K562 (cell line): ENCODE results near the gene PRKCSH. TPM values are rescaled to one million over a fixed set of nuclear protein-coding genes. Genes with fewer than 3 reads are reported as not detected.
A peak's percentile ranks its signal among the peaks of the same experiment; 100 is the strongest.

Experiments used
- ATAC-seq: fragments of 200-7000 bp; cut with Tn5 transposase; 3 replicates; pipeline ENCODE4 v1.9.1; 2020; ENCODE audit warnings: moderate library complexity
- BruUV-seq: library from RNA; stranded (reverse); fragments of 400-500 nt; replicated peaks from 2 replicates; lab custom pipeline; 2021; lab: Mats Ljungman, UMichigan
- CTCF ChIA-PET: fragments of 300-600 bp; formaldehyde crosslinking; extraction: SDS; loops from one replicate; lab custom pipeline; 2021; ENCODE audit warnings: low intra/inter-chr PET ratio; lab: Yijun Ruan, JAX
- POLR2A ChIA-PET: fragments of 300-600, 350-650 bp; sonication (Branson Sonifier 250); formaldehyde crosslinking; extraction: SDS; loops from one replicate; lab custom pipeline; 2021; ENCODE audit warnings: antibody characterized with exemption, inconsistent platforms; lab: Yijun Ruan, JAX
- DNase-seq, 4 experiments: peaks; one replicate each; pipeline versions ENCODE4 v3.0.0 to v3.0.0-alpha.2; 2011 to 2018; ENCODE audit warnings: low spot score in 3 of 4, mixed read lengths in 3 of 4; ENCODE audit errors: extremely low read depth in 1 of 4
- FAIRE-seq: peaks from 2 replicates; lab custom pipeline; 2011; peaks lifted over from hg19 to GRCh38; lab: Jason Lieb, UNC
- H2AFZ ChIP-seq: 2 replicates; pipeline ENCODE4 v1.6.0; 2011; ENCODE audit warnings: low read depth, low read length, control low read depth, inconsistent platforms
- H3K27ac ChIP-seq: fragments of 200-600 bp; 3 replicates; pipeline ENCODE4 v1.8.0; 2011; ENCODE audit warnings: low read depth, mild to moderate bottlenecking, control low read depth, inconsistent platforms, low read length, moderate library complexity, mixed read lengths; ENCODE audit errors: extremely low read depth
- H3K27me3 ChIP-seq, 2 experiments: fragments of 300-600 bp in 1 of 2; 2 replicates in 1 of 2; 3 replicates in 1 of 2; pipeline versions ENCODE4 v1.6.0 to v1.8.0; 2011; ENCODE audit warnings: inconsistent platforms in 2 of 2, low read length in 2 of 2, mild to moderate bottlenecking in 1 of 2, mixed read lengths in 1 of 2, moderate library complexity in 1 of 2; ENCODE audit not compliant: control insufficient read depth in 2 of 2, insufficient read depth in 2 of 2
- H3K36me3 ChIP-seq: fragments of 300-600 bp; 3 replicates; pipeline ENCODE4 v1.8.0; 2011; ENCODE audit warnings: mild to moderate bottlenecking, low read length, inconsistent platforms; ENCODE audit not compliant: control insufficient read depth, insufficient read depth
- H3K4me1 ChIP-seq, 2 experiments: fragments of 200-600 bp in 1 of 2; replicated peaks in 1 of 2; 2 replicates in 1 of 2; 3 replicates in 1 of 2; pipeline versions ENCODE4 v1.5.1 to v1.8.0; 2011; ENCODE audit warnings: inconsistent platforms in 2 of 2, low read length in 2 of 2, mild to moderate bottlenecking in 1 of 2, mixed read lengths in 1 of 2, moderate library complexity in 1 of 2; ENCODE audit not compliant: control insufficient read depth in 2 of 2, insufficient read depth in 2 of 2
- H3K4me2 ChIP-seq: 2 replicates; pipeline ENCODE4 v1.6.1; 2011; ENCODE audit warnings: low read length, control low read depth, inconsistent platforms, mixed read lengths; ENCODE audit not compliant: insufficient read depth
- H3K4me3 ChIP-seq: fragments of 200-600 bp; sonication (generic), shearing (Covaris generic); 2 replicates; pipeline ENCODE4 v1.5.1; 2016; ENCODE audit warnings: control low read depth, inconsistent platforms
- H3K79me2 ChIP-seq: fragments of 200-600 bp; 3 replicates; pipeline ENCODE4 v1.8.0; 2011; ENCODE audit warnings: low read length, inconsistent platforms; ENCODE audit not compliant: control insufficient read depth, insufficient read depth
- H3K9ac ChIP-seq, 2 experiments: 2 replicates each; pipeline versions ENCODE4 v1.6.0 to v1.6.1; 2011; ENCODE audit warnings: low read depth in 2 of 2, low read length in 2 of 2, control low read depth in 1 of 2, inconsistent platforms in 1 of 2, mild to moderate bottlenecking in 1 of 2, mixed read lengths in 1 of 2; ENCODE audit not compliant: insufficient read depth in 1 of 2
- H3K9me1 ChIP-seq: one replicate; pipeline ENCODE4 v1.6.0; 2011; ENCODE audit warnings: inconsistent platforms, mild to moderate bottlenecking, low read length, moderate library complexity; ENCODE audit not compliant: control insufficient read depth, insufficient read depth
- H3K9me3 ChIP-seq: replicated peaks from 2 replicates; pipeline ENCODE4 v1.5.1; 2011; ENCODE audit warnings: low read depth, low read length, inconsistent platforms; ENCODE audit not compliant: control insufficient read depth, insufficient read depth
- H4K20me1 ChIP-seq: replicated peaks from 2 replicates; pipeline ENCODE4 v1.6.1; 2011; ENCODE audit warnings: low read length, inconsistent platforms, mixed read lengths; ENCODE audit not compliant: control insufficient read depth, insufficient read depth
- ARID1B ChIP-seq: fragments of 450-650 bp; IDR thresholded peaks from 2 replicates; pipeline ENCODE4 v1.6.1; 2016; ENCODE audit warnings: antibody characterized with exemption, mild to moderate bottlenecking, inconsistent platforms
- CHAMP1 ChIP-seq: fragments of 450-650 bp; IDR thresholded peaks from 2 replicates; pipeline ENCODE4 v1.6.1; 2016; ENCODE audit warnings: mild to moderate bottlenecking
- ETV1 ChIP-seq: fragments of 450-650 bp; conservative IDR thresholded peaks from 2 replicates; pipeline ENCODE4 v1.6.1; 2016; ENCODE audit warnings: missing genetic modification characterization, control low read depth, low read depth, missing compliant biosample characterization
- GATA2 ChIP-seq: sonication (generic); formaldehyde crosslinking; IDR thresholded peaks from 2 replicates; pipeline ENCODE4 v1.4.0; 2020; ENCODE audit warnings: mild to moderate bottlenecking, missing genetic modification reagents
- NR2C1 ChIP-seq, 2 experiments: fragments of 450-650 bp; IDR thresholded peaks; 2 replicates each; pipeline ENCODE4 v1.6.1; 2017; ENCODE audit warnings: mild to moderate bottlenecking in 2 of 2, antibody characterized with exemption in 1 of 2, inconsistent platforms in 1 of 2, missing compliant biosample characterization in 1 of 2, missing genetic modification characterization in 1 of 2
- PHF21A ChIP-seq: fragments of 450-650 bp; IDR thresholded peaks from 2 replicates; pipeline ENCODE4 v1.6.1; 2017; ENCODE audit warnings: low read depth, borderline replicate concordance
- PTBP1 ChIP-seq: fragments of 200-400 bp; formaldehyde crosslinking; IDR thresholded peaks from 2 replicates; pipeline ENCODE4 v1.6.1; 2017; ENCODE audit warnings: low read depth, low read length
- RCOR1 ChIP-seq, 2 experiments: IDR thresholded peaks; 2 replicates each; pipeline ENCODE4 v1.6.1; 2012; ENCODE audit warnings: low read depth in 2 of 2, low read length in 2 of 2, borderline replicate concordance in 1 of 2, improper control_type of control experiment in 1 of 2
- SMAD4 ChIP-seq: fragments of 250-450 bp; sonication (Bioruptor Pico); conservative IDR thresholded peaks from 2 replicates; pipeline ENCODE4 v1.8.0; 2021; ENCODE audit warnings: inconsistent platforms, mild to moderate bottlenecking, moderate library complexity
- SMARCE1 ChIP-seq: fragments of 450-650 bp; IDR thresholded peaks from 2 replicates; pipeline ENCODE4 v1.7.1; 2016; ENCODE audit warnings: mild to moderate bottlenecking
- TCF3 ChIP-seq: sonication (generic); formaldehyde crosslinking; IDR thresholded peaks from 2 replicates; pipeline ENCODE4 v1.4.0; 2020; ENCODE audit warnings: mild to moderate bottlenecking, missing genetic modification reagents
- ZFP1 ChIP-seq: fragments of 450-650 bp; formaldehyde crosslinking; IDR thresholded peaks from 2 replicates; pipeline ENCODE4 v1.4.0; 2020; ENCODE audit warnings: mild to moderate bottlenecking, mixed read lengths
- ZFX ChIP-seq: sonication (generic); formaldehyde crosslinking; IDR thresholded peaks from 2 replicates; pipeline ENCODE4 v1.8.0; 2022; ENCODE audit warnings: mild to moderate bottlenecking, missing genetic modification reagents, moderate library complexity
- ZNF408 ChIP-seq: fragments of 250-450 bp; sonication (Bioruptor Pico); IDR thresholded peaks from 2 replicates; pipeline ENCODE4 v1.4.0; 2020; ENCODE audit warnings: low read depth, mild to moderate bottlenecking, moderate library complexity
- ZNF639 ChIP-seq, 2 experiments: fragments of 200-800 bp in 1 of 2; sonication (Bioruptor generic) in 1 of 2; sonication (generic) in 1 of 2; formaldehyde crosslinking in 1 of 2; IDR thresholded peaks in 1 of 2; conservative IDR thresholded peaks in 1 of 2; 2 replicates each; pipeline versions ENCODE4 v1.5.0 to v1.6.1; 2016 to 2020; ENCODE audit warnings: missing compliant biosample characterization in 1 of 2, missing genetic modification characterization in 1 of 2, missing genetic modification reagents in 1 of 2
- ZNF699 ChIP-seq: fragments of 250-450 bp; sonication (Bioruptor Pico); IDR thresholded peaks from 2 replicates; pipeline ENCODE4 v1.8.0; 2021; ENCODE audit warnings: mild to moderate bottlenecking, moderate library complexity; ENCODE audit not compliant: insufficient replicate concordance
- WGBS: fragments of 100-300 bp; shearing (Covaris generic); methylation state at CpG from one replicate; pipeline ENCODE4 v1.1.6; 2016; ENCODE audit warnings: low coverage, mixed read lengths; ENCODE audit not compliant: insufficient coverage; ENCODE audit errors: missing lambda C conversion rate; 5-methylcytosine and 5-hydroxymethylcytosine counted together
- in situ Hi-C: fragments of 300-500 bp; cut with MboI; formaldehyde crosslinking; loops from 4 replicates; pipeline ENCODE4 v1.15.0; 2018; ENCODE audit warnings: inconsistent platforms, mixed read lengths
- intact Hi-C: fragments of 100-400 bp; cut with micrococcal nuclease; formaldehyde crosslinking; loops from 2 replicates; pipeline ENCODE4 v1.14.2; 2022
- polyA plus RNA-seq, 8 experiments: library from polyadenylated mRNA; depleted of rRNA in 4 of 8; stranded (reverse) in 5 of 8; unstranded in 3 of 8; fragments of >200 nt; fragmentation: Nextera tagmentation in 2 of 8; fragmentation: Illumina TruSeq in 1 of 8; extraction: Ambion mirVana in 2 of 8; extraction: Trizol in 1 of 8; gene quantifications; 2 replicates each; pipeline versions ENCODE4 v1.2.1 to v1.2.3, GENCODE V29; 2011 to 2014; ENCODE audit warnings: inconsistent platforms in 1 of 8, missing spikeins in 1 of 8
- total RNA-seq, 7 experiments: library from RNA; depleted of rRNA in 6 of 7; stranded (reverse); fragments of >200 nt in 6 of 7; fragmentation: Illumina TruSeq in 2 of 7; extraction: Trizol in 2 of 7; gene quantifications; 2 replicates each; pipeline versions ENCODE4 v1.2.1 to v1.2.3, GENCODE V29; 2011 to 2021; ENCODE audit warnings: low replicate concordance in 1 of 7

Gene PRKCSH
- total and polyA plus RNA-seq, 9 of the 15 experiments (the other 6 are each of a cell fraction or from before 2014, with no cell fraction given): 2.3 to 297 (median 48.1) TPM

DNA sequence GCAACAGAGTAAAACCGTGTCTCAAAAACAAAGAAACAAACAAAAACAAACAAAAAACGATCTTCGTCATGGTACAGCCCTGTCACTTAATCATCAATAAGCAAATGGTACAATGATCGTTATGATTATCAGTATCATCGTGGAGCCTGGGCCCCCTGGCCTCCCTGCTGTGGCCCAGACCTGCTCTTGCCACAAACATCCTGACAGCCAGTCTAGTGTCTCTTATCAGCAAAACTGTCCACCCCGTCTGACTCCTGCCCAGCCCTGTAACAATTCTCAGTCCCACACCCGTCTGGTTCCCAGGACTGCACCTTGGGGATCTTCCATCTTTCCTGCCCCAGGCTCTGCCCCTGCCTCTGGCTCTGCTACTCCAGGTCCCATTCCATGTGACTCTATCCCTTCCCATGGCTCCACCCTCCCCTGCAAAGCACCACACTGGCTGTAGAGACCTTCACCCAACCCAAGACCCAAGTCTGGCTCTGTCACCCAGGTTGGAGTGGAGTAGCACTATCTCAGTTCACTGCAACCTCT, 64.5 kb downstream of the PRKCSH start:
- FAIRE-seq: peak; percentile 64
- POLR2A ChIA-PET: interaction anchor here (0.6 kb wide), 1 partner anchor 112 kb away, joined by 3 read pairs; no protein-coding TSS in a partner anchor
- TF ChIP-seq ZNF408 (no peak), SMARCE1 (0 out of 2 replicates have a peak, but pooled peaks have one; percentile 21), RCOR1 (IDR thresholded peaks at IDR 0.05; ENCODE audit: borderline replicate concordance in 1 of 2, low read depth in 2 of 2, low read length in 2 of 2) (peak in 1 of 2 experiments; percentile 58; a peak in 1 of 4 replicates), SMAD4 (peak; percentile 88), ZFP1 (CRISPR knock-in tag) (no peak), PHF21A (no peak), ZFX (CRISPR knock-in tag) (no peak), ZNF639 (CRISPR knock-in tag; conservative IDR thresholded peaks at IDR 0.05 in 1 of 2, IDR thresholded peaks at IDR 0.05 in 1 of 2) (no peak), GATA2 (CRISPR knock-in tag) (peak; percentile 42; the same call in 1 of the 2 replicates), ARID1B (peak; percentile 37; the same call in 1 of the 2 replicates), NR2C1 (IDR thresholded peaks at IDR 0.05) (no peak), NR2C1 (tag; IDR thresholded peaks at IDR 0.05) (no peak), TCF3 (CRISPR knock-in tag) (peak; percentile 51), PTBP1 (no peak), ETV1 (tag) (0 out of 2 replicates have a peak, but pooled peaks have one; percentile 10), ZNF699 (CRISPR knock-in tag) (no peak), CHAMP1 (no peak)

More for the DNA sequence above, 64.5 kb downstream of the PRKCSH start:
- BruUV-seq: no TSS peak
- Histone ChIP-seq H3K27me3 (no peaks in the 10 kb centered on the region), H2AFZ (no peak overlapping the region), H3K4me2 (peak overlapping the region; percentile 40; the same call in 1 of the 2 replicates), H3K9ac (peak overlapping the region in 1 of 2 experiments; percentile 72; a peak in 1 of 4 replicates), H3K4me1 (peaks cover 19 to 49% of the 10 kb centered on the region in 2 experiments), H4K20me1 (peaks cover 4% of the 10 kb centered on the region; the same call in 1 of the 2 replicates), H3K79me2 (0 out of 3 replicates have a peak, but pooled peaks cover 3% of the 10 kb centered on the region), H3K36me3 (peaks cover 11% of the 10 kb centered on the region; the same call in 2 of the 3 replicates), H3K27ac (peak overlapping the region; percentile 16; the same call in 1 of the 3 replicates), H3K4me3 (no peak overlapping the region), H3K9me3 (no peaks in the 10 kb centered on the region), H3K9me1 (no peaks in the 10 kb centered on the region)
- ATAC-seq: peak; percentile 69
- WGBS: 8% methylated on average over 7 of the region's 7 CpGs
- in situ Hi-C loops (loop anchor here (5.0 kb wide), 1 partner anchor 87 kb away; no protein-coding TSS in a partner anchor), intact Hi-C loops (loop anchor here (5.0 kb wide), 1 partner anchor 37 kb away; the partner anchor contains the start of gene CNN1)
- CTCF ChIA-PET: interaction anchor here (0.6 kb wide), 1 partner anchor 45 kb away, joined by 3 read pairs; no protein-coding TSS in a partner anchor
- peak in 3 of 4 experiments; percentile 38 to 63 (median 58) for DNase-seq
